Activated T-cell treated with anti-CD3 and anti-CD28 coated beads, Interleukin-2, amount 50 U/mL, for 72 hours (primary cell): Measurements from ENCODE around the gene MAGI1. TPM values are rescaled to one million over a fixed set of nuclear protein-coding genes. Genes with fewer than 3 reads are reported as not detected.

Source experiments
- ATAC-seq, 2 donors: fragments of 150-1000 bp; cut with Tn5 transposase; replicated peaks in 1 of 2; 2 replicates each; pipeline ENCODE4 v1.10.0; 2021; ENCODE audit warnings: moderate library complexity in 2 of 2, mild to moderate bottlenecking in 1 of 2
- DNase-seq, 2 donors: peaks; one replicate each; pipeline ENCODE4 v3.0.0; 2021 to 2022; ENCODE audit warnings: mixed read lengths in 1 of 2
- H3K27ac Mint-ChIP-seq: one replicate; pipeline ENCODE4 v1.8.0; 2022; ENCODE audit warnings: mild to moderate bottlenecking, moderate library complexity, mixed read lengths
- H3K27me3 Mint-ChIP-seq: one replicate; pipeline ENCODE4 v1.8.0; 2022; ENCODE audit warnings: low read depth, mixed read lengths
- H3K36me3 Mint-ChIP-seq, 2 donors: one replicate each; pipeline ENCODE4 v1.8.0; 2022; ENCODE audit warnings: mixed read lengths in 2 of 2, mild to moderate bottlenecking in 1 of 2; ENCODE audit not compliant: insufficient read depth in 2 of 2
- H3K4me1 Mint-ChIP-seq: one replicate; pipeline ENCODE4 v1.8.0; 2022; ENCODE audit warnings: low read depth, mixed read lengths
- H3K4me3 Mint-ChIP-seq, 2 donors: one replicate each; pipeline ENCODE4 v1.8.0; 2022; ENCODE audit warnings: mild to moderate bottlenecking in 2 of 2, mixed read lengths in 2 of 2, moderate library complexity in 2 of 2
- H3K9me3 Mint-ChIP-seq, 2 donors: one replicate each; pipeline ENCODE4 v1.8.0; 2022; ENCODE audit warnings: mixed read lengths in 2 of 2
- total RNA-seq, 2 donors: library from RNA; stranded (reverse); gene quantifications; one replicate each; pipeline ENCODE4 v1.2.3, GENCODE V29; 2022

The MAGI1 gene
- total RNA-seq, 2 donors from 2014 or later, result 0.41 to 0.67 TPM

- no peaks in the 10 kb centered on the region for H3K36me3 Mint-ChIP-seq
- DNase-seq (no peak), ATAC-seq (no peak)
- peaks cover 0 to 7% of the 10 kb centered on the region in 2 donors for H3K9me3 Mint-ChIP-seq
- H3K4me3 Mint-ChIP-seq, result no peak overlapping the region
- peaks cover 21% of the 10 kb centered on the region for H3K27me3 Mint-ChIP-seq
- H3K27ac Mint-ChIP-seq, result no peak overlapping the region
- H3K4me1 Mint-ChIP-seq, result no peaks in the 10 kb centered on the region
Observed at GRCh38 chr3:65971293-65972252, 67.1 kb downstream of the MAGI1 start.

- peaks cover 0 to 3% of the 10 kb centered on the region in 2 donors for H3K9me3 Mint-ChIP-seq
- H3K4me1 Mint-ChIP-seq, result peaks cover 9% of the 10 kb centered on the region
- H3K27me3 Mint-ChIP-seq, result peaks cover 15% of the 10 kb centered on the region
- H3K27ac Mint-ChIP-seq, result no peak overlapping the region
- no peaks in the 10 kb centered on the region for H3K36me3 Mint-ChIP-seq
- no peak overlapping the region for H3K4me3 Mint-ChIP-seq
- no peak for ATAC-seq
- no peak for DNase-seq
Observed at GRCh38 chr3:65968996-65969395, 69.7 kb downstream of the MAGI1 start.

GRCh38 chr3:65967451-65967850, 71.3 kb downstream of the MAGI1 start:
- no peak overlapping the region for H3K27ac Mint-ChIP-seq
- peaks cover 0 to 1% of the 10 kb centered on the region in 2 donors for H3K36me3 Mint-ChIP-seq
- DNase-seq (no peak), ATAC-seq (no peak)
- H3K4me1 Mint-ChIP-seq, result peaks cover 14% of the 10 kb centered on the region
- H3K9me3 Mint-ChIP-seq, result peaks cover 0 to 3% of the 10 kb centered on the region in 2 donors
- peaks cover 15% of the 10 kb centered on the region for H3K27me3 Mint-ChIP-seq
- H3K4me3 Mint-ChIP-seq, result no peak overlapping the region

- Mint-ChIP-seq H3K36me3 (peaks cover 0 to 1% of the 10 kb centered on the region in 2 donors), H3K27me3 (peaks cover 8% of the 10 kb centered on the region), H3K4me1 (peaks cover 14% of the 10 kb centered on the region), H3K4me3 (peak overlapping the region; percentile 46 to 53), H3K27ac (no peak overlapping the region), H3K9me3 (peaks cover 0 to 3% of the 10 kb centered on the region in 2 donors)
- no peak for DNase-seq
- ATAC-seq, result no peak
Observed at GRCh38 chr3:65964838-65965237, 73.9 kb downstream of the MAGI1 start.

- DNase-seq (peak; percentile 40 to 44), ATAC-seq (peak; percentile 96 to 97)
- peaks cover 0 to 1% of the 10 kb centered on the region in 2 donors for H3K36me3 Mint-ChIP-seq
- H3K27ac Mint-ChIP-seq, result peak overlapping the region; percentile 41
- H3K9me3 Mint-ChIP-seq, result peaks cover 0 to 5% of the 10 kb centered on the region in 2 donors
- H3K4me3 Mint-ChIP-seq, result peak overlapping the region; percentile 47 to 53
- H3K27me3 Mint-ChIP-seq, result peaks cover 8% of the 10 kb centered on the region
- peaks cover 14% of the 10 kb centered on the region for H3K4me1 Mint-ChIP-seq
Observed at GRCh38 chr3:65963787-65964677, 74.7 kb downstream of the MAGI1 start.

GRCh38 chr3:65961733-65962132, 77.0 kb downstream of the MAGI1 start:
- Mint-ChIP-seq H3K36me3 (peaks cover 0 to 1% of the 10 kb centered on the region in 2 donors), H3K9me3 (peaks cover 0 to 2% of the 10 kb centered on the region in 2 donors), H3K27ac (no peak overlapping the region), H3K4me3 (no peak overlapping the region), H3K27me3 (no peaks in the 10 kb centered on the region), H3K4me1 (peaks cover 14% of the 10 kb centered on the region)
- ATAC-seq (no peak), DNase-seq (no peak)

- DNase-seq, result no peak
- Mint-ChIP-seq H3K4me3 (no peak overlapping the region), H3K36me3 (peaks cover 0 to 1% of the 10 kb centered on the region in 2 donors), H3K4me1 (peaks cover 14% of the 10 kb centered on the region), H3K27me3 (no peaks in the 10 kb centered on the region), H3K27ac (no peak overlapping the region), H3K9me3 (peaks cover 0 to 2% of the 10 kb centered on the region in 2 donors)
- ATAC-seq, result no peak
Observed at GRCh38 chr3:65961128-65961527, 77.6 kb downstream of the MAGI1 start.

GRCh38 chr3:65960087-65960486, 78.6 kb downstream of the MAGI1 start:
- no peaks in the 10 kb centered on the region for H3K27me3 Mint-ChIP-seq
- H3K4me3 Mint-ChIP-seq, result no peak overlapping the region
- ATAC-seq, result no peak
- H3K36me3 Mint-ChIP-seq, result peaks cover 0 to 1% of the 10 kb centered on the region in 2 donors
- H3K27ac Mint-ChIP-seq, result no peak overlapping the region
- H3K4me1 Mint-ChIP-seq, result peaks cover 14% of the 10 kb centered on the region
- no peak for DNase-seq
- H3K9me3 Mint-ChIP-seq, result peaks cover 0 to 2% of the 10 kb centered on the region in 2 donors

- no peak overlapping the region for H3K27ac Mint-ChIP-seq
- peaks cover 0 to 1% of the 10 kb centered on the region in 2 donors for H3K36me3 Mint-ChIP-seq
- DNase-seq (no peak), ATAC-seq (no peak)
- H3K27me3 Mint-ChIP-seq, result no peaks in the 10 kb centered on the region
- no peak overlapping the region for H3K4me3 Mint-ChIP-seq
- peaks cover 0 to 2% of the 10 kb centered on the region in 2 donors for H3K9me3 Mint-ChIP-seq
- H3K4me1 Mint-ChIP-seq, result no peaks in the 10 kb centered on the region
Observed at GRCh38 chr3:65958216-65958615, 80.5 kb downstream of the MAGI1 start.

- Mint-ChIP-seq H3K9me3 (peaks cover 0 to 2% of the 10 kb centered on the region in 2 donors), H3K27me3 (peaks cover under 1% of the 10 kb centered on the region), H3K4me1 (no peaks in the 10 kb centered on the region), H3K36me3 (no peaks in the 10 kb centered on the region), H3K4me3 (no peak overlapping the region), H3K27ac (no peak overlapping the region)
- DNase-seq (no peak), ATAC-seq (no peak)
Observed at GRCh38 chr3:65955792-65956477, 82.8 kb downstream of the MAGI1 start.

- H3K27ac Mint-ChIP-seq, result no peak overlapping the region
- H3K9me3 Mint-ChIP-seq, result peaks cover 0 to under 1% of the 10 kb centered on the region in 2 donors
- peaks cover 7% of the 10 kb centered on the region for H3K27me3 Mint-ChIP-seq
- ATAC-seq (no peak), DNase-seq (no peak)
- H3K36me3 Mint-ChIP-seq, result no peaks in the 10 kb centered on the region
- H3K4me1 Mint-ChIP-seq, result no peaks in the 10 kb centered on the region
- no peak overlapping the region for H3K4me3 Mint-ChIP-seq
Observed at GRCh38 chr3:65953881-65954733, 84.6 kb downstream of the MAGI1 start.

GRCh38 chr3:65953301-65953812, 85.4 kb downstream of the MAGI1 start:
- Mint-ChIP-seq H3K9me3 (no peaks in the 10 kb centered on the region), H3K27ac (no peak overlapping the region), H3K27me3 (peaks cover 12% of the 10 kb centered on the region), H3K4me3 (no peak overlapping the region), H3K36me3 (no peaks in the 10 kb centered on the region), H3K4me1 (no peaks in the 10 kb centered on the region)
- DNase-seq (no peak), ATAC-seq (no peak)
